Fibroblast of peridontal ligament (primary cell): ENCODE results near the gene DBN1.

Experiments used
- DNase-seq: peaks from one replicate; pipeline ENCODE4 v3.0.0-alpha.2; 2010; ENCODE audit errors: extremely low read depth

The DBN1 gene

DNA sequence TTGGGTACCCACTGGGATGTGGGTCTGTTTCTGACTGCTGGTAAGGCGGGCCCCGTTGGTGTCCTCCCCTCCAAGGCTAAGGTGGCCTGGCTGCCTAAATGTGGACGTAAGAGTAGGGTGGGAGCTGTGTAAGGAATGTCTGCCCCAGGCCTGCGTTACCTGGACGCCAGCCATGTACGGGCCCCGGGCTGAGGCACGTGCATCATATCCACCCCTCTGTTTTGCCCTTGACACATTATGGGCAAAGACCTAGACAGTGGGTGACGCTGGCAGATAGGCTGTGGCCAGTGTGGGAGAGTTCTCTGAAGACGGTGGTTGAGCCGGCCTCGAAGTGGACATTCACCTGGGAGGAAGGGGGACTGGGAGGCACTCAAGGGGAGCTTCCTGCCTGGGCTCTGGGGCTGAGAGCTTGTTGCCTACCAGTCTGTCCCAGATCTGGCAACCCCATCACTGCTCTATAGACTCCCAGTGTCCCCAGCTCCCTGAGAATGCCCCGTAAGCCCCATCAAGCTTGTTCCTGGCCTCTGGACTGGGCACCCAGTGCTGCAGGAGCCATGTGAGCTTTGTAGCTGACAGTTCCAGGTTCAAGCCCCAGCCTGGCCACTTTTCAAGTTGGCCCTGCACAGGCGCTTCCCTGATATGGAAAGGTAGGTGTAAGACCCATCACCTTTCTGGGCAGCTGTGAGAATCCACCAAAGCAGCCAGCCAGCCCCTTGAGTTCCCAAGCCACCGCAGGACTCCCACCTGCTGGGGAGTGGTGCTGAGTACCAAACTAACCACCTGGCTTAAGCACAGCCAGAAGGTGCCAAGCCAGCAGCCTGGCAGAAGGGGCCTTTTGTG lies 30.1 kb downstream of the DBN1 start:
- DNase-seq: no peak

DNA sequence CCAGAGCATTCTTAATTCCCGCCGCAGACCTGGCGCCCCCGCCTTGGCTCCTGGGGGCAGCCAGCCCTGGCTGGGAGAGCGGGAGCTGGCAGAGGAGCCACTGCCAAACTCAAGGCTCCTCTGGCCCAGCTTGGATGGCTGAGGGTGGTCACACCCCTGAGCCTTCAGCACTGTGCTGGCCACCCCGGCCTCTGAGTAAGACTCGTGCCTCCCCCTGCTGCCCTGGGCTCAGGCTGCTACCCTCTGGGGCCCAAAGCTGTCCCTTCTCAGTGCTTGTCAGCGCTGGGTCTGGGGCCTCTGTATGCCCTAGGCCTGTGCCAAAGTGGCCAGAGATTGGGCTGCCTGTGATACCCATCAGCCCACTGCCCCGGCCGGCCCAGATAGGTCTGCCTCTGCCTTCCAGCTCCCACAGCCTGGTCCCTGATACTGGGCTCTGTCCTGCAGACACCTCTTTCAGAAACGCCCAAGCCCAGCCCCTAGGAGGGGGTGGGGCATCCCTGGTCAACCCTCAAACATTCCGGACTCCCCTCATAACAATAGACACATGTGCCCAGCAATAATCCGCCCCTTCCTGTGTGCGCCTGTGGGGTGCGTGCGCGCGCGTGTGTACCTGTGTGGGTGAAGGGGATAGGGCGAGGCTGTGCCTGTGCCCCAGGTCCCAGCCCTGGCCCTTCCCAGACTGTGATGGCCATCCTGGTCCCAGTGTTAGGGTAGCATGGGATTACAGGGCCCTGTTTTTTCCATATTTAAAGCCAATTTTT lies 31.2 kb downstream of the DBN1 start:
- no peak for DNase-seq

- no peak for DNase-seq
These were observed 32.2 kb downstream of the DBN1 start for GRCh38 chr5:177440990-177441780.

GRCh38 chr5:177440211-177440989 lies 33.0 kb downstream of the DBN1 start:
- no peak for DNase-seq

DNA sequence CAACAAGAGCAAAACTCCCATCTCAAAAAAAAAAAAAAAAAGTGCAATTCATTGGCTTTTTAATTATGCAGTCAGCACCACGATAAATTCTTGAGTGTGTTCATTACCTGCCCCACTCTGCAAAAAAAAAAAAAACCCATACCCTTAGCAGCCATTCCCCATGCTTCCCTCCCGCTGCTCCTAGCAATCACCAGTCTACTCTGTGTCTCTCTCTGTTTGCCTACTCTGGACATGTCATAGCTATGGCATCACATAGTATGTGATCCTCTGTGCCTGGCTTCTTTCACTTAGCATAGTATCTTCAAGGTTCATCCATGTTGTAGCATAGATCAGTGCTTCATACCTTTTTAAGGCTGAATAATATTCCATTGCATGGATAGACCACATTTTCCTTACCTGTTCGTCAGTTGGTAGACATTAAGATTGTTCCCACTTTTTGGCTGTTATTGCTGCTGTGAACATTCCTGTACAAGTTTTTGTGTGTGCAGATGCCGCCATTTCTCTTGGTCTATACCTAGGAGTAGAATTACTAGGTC lies 33.8 kb downstream of the DBN1 start:
- DNase-seq: no peak

DNA sequence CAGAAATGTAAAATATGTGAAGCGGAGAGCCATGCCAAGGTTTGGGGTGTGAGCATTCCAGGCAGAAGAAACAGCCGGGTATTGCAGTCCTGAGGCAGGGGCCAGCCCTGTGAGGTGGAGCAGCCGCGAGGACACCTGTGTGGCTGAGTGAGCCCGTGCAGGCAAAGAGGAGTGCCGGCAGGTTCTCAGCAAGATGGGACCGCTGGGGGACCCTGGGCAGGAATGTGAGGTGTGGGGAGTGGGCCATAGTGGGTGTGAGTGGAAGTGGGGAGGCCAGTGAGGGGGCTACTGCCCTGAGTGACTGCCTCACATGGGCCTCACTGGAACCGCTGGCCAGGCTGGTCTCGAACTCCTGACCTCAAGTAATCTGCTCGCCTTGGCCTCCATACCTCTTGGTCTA lies 35.0 kb downstream of the DBN1 start:
- no peak for DNase-seq

GRCh38 chr5:177437623-177438022 lies 35.8 kb downstream of the DBN1 start:
- DNase-seq: no peak

DNA sequence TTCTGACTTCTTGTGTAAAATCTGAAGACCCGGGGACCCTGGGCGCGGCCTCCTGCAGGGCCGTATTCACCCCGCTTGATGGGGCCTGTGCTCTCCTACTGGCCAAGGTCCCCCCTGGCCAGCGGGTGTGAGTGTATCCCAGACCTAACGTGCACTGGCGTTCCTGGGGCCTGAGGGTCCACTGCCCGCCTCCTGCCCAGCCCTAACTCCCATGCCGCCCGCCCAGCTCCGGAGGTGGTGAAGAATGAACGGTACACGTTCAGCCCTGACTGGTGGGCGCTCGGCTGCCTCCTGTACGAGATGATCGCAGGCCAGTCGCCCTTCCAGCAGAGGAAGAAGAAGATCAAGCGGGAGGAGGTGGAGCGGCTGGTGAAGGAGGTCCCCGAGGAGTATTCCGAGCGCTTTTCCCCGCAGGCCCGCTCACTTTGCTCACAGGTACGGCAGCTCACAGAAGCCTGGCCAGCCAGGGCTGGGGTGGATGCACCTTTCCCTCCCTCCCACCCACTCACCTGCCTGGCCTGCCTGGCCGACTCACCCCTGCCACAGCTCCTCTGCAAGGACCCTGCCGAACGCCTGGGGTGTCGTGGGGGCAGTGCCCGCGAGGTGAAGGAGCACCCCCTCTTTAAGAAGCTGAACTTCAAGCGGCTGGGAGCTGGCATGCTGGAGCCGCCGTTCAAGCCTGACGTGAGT lies 37.4 kb downstream of the DBN1 start:
- no peak for DNase-seq

GRCh38 chr5:177434942-177435738 lies 38.3 kb downstream of the DBN1 start:
- no peak for DNase-seq

DNA sequence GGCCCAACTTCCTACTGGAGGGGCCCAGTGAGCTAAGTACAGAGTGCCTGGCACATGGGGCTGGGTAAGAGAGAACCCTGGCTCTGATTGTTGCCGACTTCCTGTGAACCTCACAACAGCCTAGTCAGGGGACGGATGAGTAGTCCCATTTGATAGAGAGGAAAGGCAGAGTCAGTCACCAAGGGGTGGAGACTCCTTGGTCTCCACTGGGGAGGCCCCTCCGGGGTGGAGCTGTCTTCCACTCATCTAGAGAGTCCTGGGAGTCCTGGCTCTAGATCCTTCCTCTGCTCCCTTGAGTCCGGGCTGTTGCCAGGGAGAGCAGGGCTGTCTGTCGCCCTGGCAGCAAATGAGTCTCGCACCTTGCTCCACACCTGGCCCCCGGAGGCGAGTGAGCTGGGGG lies 39.0 kb downstream of the DBN1 start:
- no peak for DNase-seq

DNA sequence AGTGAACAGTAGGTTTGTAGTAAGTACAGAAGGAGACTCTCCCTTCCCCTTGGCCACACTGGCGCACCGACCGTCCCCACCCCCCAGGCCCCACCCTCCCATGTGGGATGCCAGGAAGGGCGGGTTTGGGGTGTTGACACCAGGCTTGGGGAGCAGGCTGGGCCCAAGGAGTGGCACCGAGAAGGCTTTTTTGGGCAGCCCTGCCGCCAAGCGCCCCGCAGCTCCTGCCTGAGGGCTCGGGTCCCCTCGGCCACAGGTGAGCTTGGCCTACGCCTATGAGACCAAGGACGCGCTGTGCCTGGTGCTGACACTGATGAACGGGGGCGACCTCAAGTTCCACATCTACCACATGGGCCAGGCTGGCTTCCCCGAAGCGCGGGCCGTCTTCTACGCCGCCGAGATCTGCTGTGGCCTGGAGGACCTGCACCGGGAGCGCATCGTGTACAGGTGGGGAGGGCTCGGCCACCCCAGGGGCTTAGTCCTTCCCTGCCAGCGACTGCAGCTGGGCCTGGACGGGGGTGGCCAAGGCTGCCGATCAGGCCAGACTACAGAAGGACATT lies 39.7 kb downstream of the DBN1 start:
- no peak for DNase-seq

GRCh38 chr5:177432839-177433657 lies 40.4 kb downstream of the DBN1 start:
- DNase-seq: no peak

DNA sequence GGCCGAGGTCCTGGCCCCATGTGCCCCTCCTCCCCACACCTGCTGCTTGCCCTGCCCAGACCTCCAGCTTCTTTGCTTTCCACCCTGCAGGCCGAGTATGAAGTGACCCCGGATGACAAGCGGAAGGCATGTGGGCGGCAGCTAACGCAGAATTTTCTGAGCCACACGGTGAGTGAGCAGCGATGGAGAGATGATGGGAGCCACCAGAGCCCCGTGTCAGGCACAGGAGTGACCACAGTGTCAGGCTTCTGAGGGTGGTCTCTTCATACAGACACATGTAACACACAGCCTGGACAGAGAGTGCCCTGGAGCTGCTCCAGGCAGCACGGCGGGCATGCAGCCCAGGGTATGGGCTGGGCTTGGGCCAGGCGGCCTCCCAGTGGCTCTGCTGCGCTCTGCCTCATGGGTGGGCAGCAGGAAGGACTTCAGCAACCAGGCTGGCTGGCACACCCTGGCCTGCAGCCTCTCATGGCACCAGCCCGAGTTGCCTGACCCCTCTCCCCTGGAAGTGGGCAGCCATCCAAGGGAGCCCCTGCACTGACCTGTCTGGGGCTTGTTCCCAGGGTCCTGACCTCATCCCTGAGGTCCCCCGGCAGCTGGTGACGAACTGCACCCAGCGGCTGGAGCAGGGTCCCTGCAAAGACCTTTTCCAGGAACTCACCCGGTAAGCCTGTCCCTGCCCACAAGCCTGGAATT lies 41.1 kb downstream of the DBN1 start:
- no peak for DNase-seq

DNA sequence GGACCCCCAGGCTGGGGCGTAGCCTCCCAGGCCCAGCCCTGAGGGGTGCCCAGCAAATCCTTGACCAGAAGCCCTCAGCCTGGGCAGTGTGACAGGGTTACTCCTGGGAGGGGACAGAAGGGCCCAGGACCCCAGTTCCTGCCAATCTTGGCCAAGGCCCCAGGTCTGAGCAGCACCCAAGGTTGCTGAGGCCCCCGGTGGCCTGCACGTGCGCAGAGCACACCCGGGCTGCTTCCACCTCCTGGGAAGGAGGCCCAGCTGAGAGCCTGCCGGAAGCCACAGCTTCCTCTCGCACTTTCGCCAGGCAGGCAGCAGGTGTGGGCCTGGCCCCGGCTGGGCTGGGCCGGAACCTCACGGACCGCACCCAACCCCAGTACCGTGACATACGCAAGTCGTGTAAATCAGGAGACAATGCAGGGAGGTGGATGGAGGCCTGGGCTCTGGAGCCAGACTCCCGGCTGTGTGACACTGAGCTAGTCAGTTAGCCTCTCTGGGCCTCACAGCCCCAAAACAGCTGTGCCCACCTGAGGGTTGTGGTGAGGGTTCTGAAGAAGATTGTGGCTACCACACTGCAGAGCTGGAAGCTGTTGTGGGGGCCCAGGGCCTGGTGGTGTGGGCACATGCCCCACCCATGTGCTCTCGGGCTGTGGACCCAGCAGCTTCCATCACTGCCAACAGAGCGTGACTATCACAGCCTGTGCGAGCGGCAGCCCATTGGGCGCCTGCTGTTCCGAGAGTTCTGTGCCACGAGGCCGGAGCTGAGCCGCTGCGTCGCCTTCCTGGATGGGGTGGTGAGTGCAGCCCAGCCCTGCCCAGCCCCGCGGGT lies 41.9 kb downstream of the DBN1 start:
- no peak for DNase-seq

DNA sequence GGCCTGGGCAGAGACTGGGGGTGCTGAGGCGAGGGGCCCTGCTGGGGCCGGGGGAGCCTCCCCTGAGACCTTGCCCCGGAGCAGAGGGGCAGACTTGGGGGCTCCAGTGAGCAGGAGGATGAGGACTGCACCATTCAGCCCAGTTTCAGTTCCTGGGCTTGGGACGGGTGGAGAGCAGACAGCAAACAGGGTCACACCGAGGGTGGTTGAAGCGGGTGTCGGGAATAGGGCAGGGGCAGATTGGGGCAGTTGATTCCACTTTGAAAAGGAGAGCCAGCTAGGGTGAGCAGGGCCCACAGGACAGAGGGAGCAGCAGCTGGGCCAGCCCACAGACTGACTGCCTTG lies 42.5 kb downstream of the DBN1 start:
- no peak for DNase-seq

DNA sequence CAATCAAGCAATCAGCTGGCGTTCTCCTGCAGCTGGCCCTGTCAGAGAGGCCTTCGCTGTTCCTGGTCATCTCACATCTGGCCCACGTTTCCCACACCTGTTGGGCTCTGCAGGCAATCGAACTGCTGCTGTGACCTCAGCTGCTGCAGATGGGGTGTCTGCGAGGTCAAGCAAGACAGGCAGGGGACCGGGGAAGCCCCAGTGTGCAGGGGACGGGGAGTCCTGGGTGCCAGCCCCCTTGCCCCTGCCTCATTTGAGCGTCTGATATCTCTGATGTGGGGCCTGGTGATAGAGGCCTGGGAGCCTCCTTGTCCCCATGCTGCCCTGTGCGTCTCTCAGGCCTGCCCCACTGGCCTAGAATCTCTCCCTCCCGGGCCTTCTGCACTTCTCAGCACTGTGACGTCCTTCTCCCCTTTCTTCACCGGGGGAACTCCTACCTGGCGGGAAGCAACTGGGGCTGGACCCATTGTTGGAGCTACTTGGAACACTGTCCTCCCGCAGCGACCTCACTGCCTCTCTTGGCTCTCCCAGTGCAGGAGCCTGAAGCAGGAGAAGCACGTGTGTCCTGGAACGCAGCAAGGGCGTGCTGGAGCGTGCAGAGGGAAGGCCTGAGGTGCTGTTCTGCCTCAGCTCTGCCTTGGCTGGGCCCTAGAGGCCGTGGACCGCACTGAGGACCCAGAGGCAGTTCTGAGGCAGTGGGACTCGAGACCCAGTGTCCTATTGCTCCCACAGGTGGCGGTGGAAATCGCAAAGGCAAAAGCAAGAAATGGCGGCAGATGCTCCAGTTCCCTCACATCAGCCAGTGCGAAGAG lies 43.1 kb downstream of the DBN1 start:
- DNase-seq: no peak
